B cell (primary cell): ENCODE data around the gene DENND2A. TPM values are rescaled to one million over a fixed set of nuclear protein-coding genes. Genes with fewer than 3 reads are reported as not detected.

Experiments used
- ATAC-seq: fragments of 200-7000 bp; cut with Tn5 transposase; one replicate; pipeline ENCODE4 v1.10.0; 2021; ENCODE audit warnings: low read depth, mild to moderate bottlenecking, moderate number of reproducible peaks, moderate library complexity
- CTCF ChIA-PET: fragments of 350-600 bp; sonication (Branson Sonifier 250); formaldehyde crosslinking; loops from one replicate; lab custom pipeline; 2021; ENCODE audit warnings: antibody characterized with exemption, inconsistent platforms; lab: Charles Lee
- POLR2A ChIA-PET: fragments of 350-600 bp; sonication (Branson Sonifier 250); formaldehyde crosslinking; loops from one replicate; lab custom pipeline; 2021; ENCODE audit warnings: antibody characterized with exemption; lab: Charles Lee
- DNase-seq: peaks from one replicate; pipeline ENCODE4 v3.0.0; 2013
- H2AFZ ChIP-seq: 2 replicates; pipeline ENCODE4 v1.6.1; 2012; ENCODE audit warnings: mild to moderate bottlenecking, low read depth, low read length; ENCODE audit not compliant: insufficient read depth, poor library complexity, severe bottlenecking
- H3K27ac ChIP-seq, 2 donors: 1 replicate in 1 of 2; 2 replicates in 1 of 2; pipeline ENCODE4 v1.5.1; 2012 to 2013; ENCODE audit warnings: low read length in 2 of 2, mild to moderate bottlenecking in 2 of 2, moderate library complexity in 1 of 2
- H3K27me3 ChIP-seq, 4 experiments: fragments of 200-600 bp in 1 of 4; sonication (generic) in 1 of 4; replicated peaks in 1 of 4; 1 replicate in 2 of 4; 2 replicates in 2 of 4; pipeline versions ENCODE4 v1.6.1 to v1.7.0; 2013 to 2016; ENCODE audit warnings: low read length in 3 of 4, mild to moderate bottlenecking in 2 of 4, mixed read lengths in 1 of 4, moderate library complexity in 1 of 4; ENCODE audit not compliant: insufficient read depth in 4 of 4, control insufficient read depth in 3 of 4; ENCODE audit errors: control extremely low read depth in 1 of 4
- H3K36me3 ChIP-seq, 2 experiments: replicated peaks in 1 of 2; 1 replicate in 1 of 2; 2 replicates in 1 of 2; pipeline versions ENCODE4 v1.6.1 to v1.7.1; 2013; ENCODE audit warnings: low read length in 1 of 2; ENCODE audit not compliant: insufficient read depth in 2 of 2, control insufficient read depth in 1 of 2; ENCODE audit errors: control extremely low read depth in 1 of 2, extremely low read depth in 1 of 2
- H3K4me1 ChIP-seq, 2 donors: fragments of 200-600 bp in 1 of 2; sonication (generic) in 1 of 2; 1 replicate in 1 of 2; 2 replicates in 1 of 2; pipeline versions ENCODE4 v1.5.1 to v1.6.1; 2013 to 2017; ENCODE audit warnings: low read length in 2 of 2; ENCODE audit not compliant: control insufficient read depth in 2 of 2, insufficient read depth in 2 of 2
- H3K4me2 ChIP-seq: replicated peaks from 2 replicates; pipeline ENCODE3; 2012; ENCODE audit warnings: mild to moderate bottlenecking, low read depth, low read length; ENCODE audit not compliant: poor library complexity, severe bottlenecking
- H3K4me3 ChIP-seq, 5 experiments: fragments of 200-600 bp in 1 of 5; sonication (generic) in 1 of 5; 1 replicate in 3 of 5; 2 replicates in 2 of 5; pipeline versions ENCODE4 v1.5.1 to v1.7.0; 2011 to 2016; ENCODE audit warnings: low read length in 4 of 5, mild to moderate bottlenecking in 4 of 5, low read depth in 2 of 5, control low read depth in 1 of 5, moderate library complexity in 1 of 5; ENCODE audit not compliant: insufficient read depth in 1 of 5; ENCODE audit errors: control extremely low read depth in 1 of 5, extremely low read depth in 1 of 5
- H3K79me2 ChIP-seq: fragments of 200-600 bp; sonication (generic); one replicate; pipeline ENCODE4 v1.6.0; 2016; ENCODE audit warnings: low read length; ENCODE audit not compliant: control insufficient read depth, insufficient read depth
- H3K9ac ChIP-seq: fragments of 200-600 bp; sonication (generic); 2 replicates; pipeline ENCODE4 v1.6.1; 2017; ENCODE audit warnings: mild to moderate bottlenecking, low read length, moderate library complexity
- H3K9me3 ChIP-seq, 3 donors: one replicate each; pipeline versions ENCODE4 v1.6.1 to v1.7.1; 2013; ENCODE audit warnings: low read length in 2 of 3; ENCODE audit not compliant: control insufficient read depth in 2 of 3, insufficient read depth in 1 of 3; ENCODE audit errors: control extremely low read depth in 1 of 3
- H4K20me1 ChIP-seq: 2 replicates; pipeline ENCODE4 v1.6.0; 2012; ENCODE audit warnings: mild to moderate bottlenecking, low read length; ENCODE audit not compliant: insufficient read depth, control insufficient read depth, poor library complexity, severe bottlenecking
- H3K27ac Mint-ChIP-seq: one replicate; pipeline ENCODE4 v1.8.0; 2021; ENCODE audit warnings: mixed read lengths
- H3K27me3 Mint-ChIP-seq: one replicate; pipeline ENCODE4 v1.8.0; 2021; ENCODE audit warnings: mixed read lengths
- H3K4me1 Mint-ChIP-seq: one replicate; pipeline ENCODE4 v1.8.0; 2021; ENCODE audit warnings: mixed read lengths
- H3K4me3 Mint-ChIP-seq: one replicate; pipeline ENCODE4 v1.8.0; 2021; ENCODE audit warnings: mixed read lengths
- H3K9me3 Mint-ChIP-seq: one replicate; pipeline ENCODE4 v1.8.0; 2022; ENCODE audit warnings: mixed read lengths; ENCODE audit not compliant: insufficient read depth
- CTCF ChIP-seq: fragments of 200-600 bp; IDR thresholded peaks from one replicate; pipeline ENCODE4 v1.8.0; 2022; ENCODE audit warnings: antibody characterized with exemption, mild to moderate bottlenecking
- EZH2 ChIP-seq: IDR thresholded peaks from 2 replicates; pipeline ENCODE4 v1.6.1; 2012; ENCODE audit warnings: borderline replicate concordance, low read depth, mild to moderate bottlenecking, moderate library complexity, low read length; ENCODE audit not compliant: insufficient read depth, poor library complexity, severe bottlenecking
- WGBS: methylation state at CpG from one replicate; pipeline ENCODE4 v1.1.5; 2013; ENCODE audit warnings: missing lambda C conversion rate; ENCODE audit not compliant: insufficient coverage; 5-methylcytosine and 5-hydroxymethylcytosine counted together
- intact Hi-C: fragments of 100-400 bp; cut with micrococcal nuclease; formaldehyde crosslinking; loops from one replicate; pipeline ENCODE4 v1.10.0; 2022
- polyA plus RNA-seq: library from polyadenylated mRNA; depleted of rRNA; stranded (reverse); fragments of >200 nt; gene quantifications from 2 replicates; pipeline ENCODE4 v1.2.3, GENCODE V29; 2012
- total RNA-seq, 2 donors: library from RNA; stranded (reverse); fragments of 120-200 nt in 1 of 2; gene quantifications; 1 replicate in 1 of 2; 2 replicates in 1 of 2; pipeline versions ENCODE4 v1.2.3 to v1.2.4, GENCODE V29; 2013 to 2022

The DENND2A gene
- total and polyA plus RNA-seq, 2 donors (not counting 1 experiment from before 2014, with no cell fraction given): 0.31 TPM; not detected in 1

GRCh38 chr7:140631602-140632001 lies 9.0 kb downstream of the DENND2A start:
- Histone ChIP-seq H3K79me2 (no peaks in the 10 kb centered on the region), H3K4me1 (no peaks in the 10 kb centered on the region), H3K4me3 (no peak overlapping the region), H2AFZ (no peak overlapping the region), H4K20me1 (no peaks in the 10 kb centered on the region), H3K27me3 (peaks cover 0 to 20% (median 1%) of the 10 kb centered on the region in 4 experiments), H3K9me3 (no peaks in the 10 kb centered on the region), H3K9ac (no peak overlapping the region), H3K4me2 (no peak overlapping the region), H3K27ac (no peak overlapping the region), H3K36me3 (no peaks in the 10 kb centered on the region)
- no peak for ATAC-seq
- ChIA-PET POLR2A (interaction anchor here (0.5 kb wide), 1 partner anchor 11 kb away, joined by 3 read pairs; no protein-coding TSS in a partner anchor), CTCF (interaction anchor here (1.6 kb wide), 1 partner anchor 10 kb away, joined by 6 read pairs; no protein-coding TSS in a partner anchor)
- H3K4me1 Mint-ChIP-seq: no peaks in the 10 kb centered on the region
- 95% methylated on average over 7 of the region's 7 CpGs for WGBS
- TF ChIP-seq EZH2: no peak
- no peak for TF ChIP-seq CTCF
- H3K4me3 Mint-ChIP-seq: no peak overlapping the region
- intact Hi-C loops: no loop called here
- H3K9me3 Mint-ChIP-seq: no peaks in the 10 kb centered on the region
- no peak overlapping the region for H3K27ac Mint-ChIP-seq
- peaks cover 31% of the 10 kb centered on the region for H3K27me3 Mint-ChIP-seq
- no peak for DNase-seq

- Mint-ChIP-seq H3K9me3 (no peaks in the 10 kb centered on the region), H3K27me3 (peaks cover 34% of the 10 kb centered on the region), H3K4me1 (no peaks in the 10 kb centered on the region), H3K4me3 (no peak overlapping the region), H3K27ac (no peak overlapping the region)
- TF ChIP-seq EZH2 (no peak), CTCF (no peak)
- Histone ChIP-seq H3K9ac (no peak overlapping the region), H3K4me1 (no peaks in the 10 kb centered on the region), H3K4me2 (no peak overlapping the region), H3K36me3 (no peaks in the 10 kb centered on the region), H3K27ac (no peak overlapping the region), H3K4me3 (no peak overlapping the region), H4K20me1 (no peaks in the 10 kb centered on the region), H2AFZ (no peak overlapping the region), H3K79me2 (no peaks in the 10 kb centered on the region), H3K27me3 (peaks cover 0 to 15% (median 1%) of the 10 kb centered on the region in 4 experiments), H3K9me3 (no peaks in the 10 kb centered on the region)
- 66% methylated on average over 5 of the region's 6 CpGs for WGBS
- intact Hi-C loops: no loop called here
- ChIA-PET POLR2A (interaction anchor here (0.5 kb wide), 1 partner anchor 12 kb away, joined by 3 read pairs; no protein-coding TSS in a partner anchor), CTCF (no interaction called here)
- DNase-seq (no peak), ATAC-seq (no peak)
Observed at GRCh38 chr7:140631021-140631420, 9.6 kb downstream of the DENND2A start.
